HepG2 (cell line): ENCODE results near the gene PRMT5. TPM values are rescaled to one million over a fixed set of nuclear protein-coding genes. Genes with fewer than 3 reads are reported as not detected.

ENCODE experiments used
- ARID5B ChIP-seq: IDR thresholded peaks from 2 replicates; pipeline ENCODE4 v1.4.0; 2020; ENCODE audit warnings: mild to moderate bottlenecking, missing genetic modification reagents
- CC2D1A ChIP-seq: sonication (generic); formaldehyde crosslinking; IDR thresholded peaks from 2 replicates; pipeline ENCODE4 v1.8.1; 2023; ENCODE audit warnings: mild to moderate bottlenecking, missing genetic modification reagents
- KAT7 ChIP-seq: IDR thresholded peaks from 2 replicates; pipeline ENCODE4 v1.6.1; 2018; ENCODE audit warnings: borderline replicate concordance, missing compliant biosample characterization
- NFAT5 ChIP-seq: sonication (generic); formaldehyde crosslinking; IDR thresholded peaks from 2 replicates; pipeline ENCODE4 v1.4.0; 2020; ENCODE audit warnings: missing genetic modification reagents
- SP4 ChIP-seq: sonication (generic); formaldehyde crosslinking; IDR thresholded peaks from 2 replicates; pipeline ENCODE4 v1.8.1; 2023; ENCODE audit warnings: mild to moderate bottlenecking, missing genetic modification reagents
- ZNF576 ChIP-seq: sonication (generic); formaldehyde crosslinking; IDR thresholded peaks from 2 replicates; pipeline ENCODE4 v1.4.0; 2020; ENCODE audit warnings: mild to moderate bottlenecking, missing genetic modification reagents
- polyA plus RNA-seq, 8 experiments: library from polyadenylated mRNA; depleted of rRNA in 3 of 8; stranded (reverse) in 7 of 8; unstranded in 1 of 8; fragments of >200 nt; fragmentation: Illumina TruSeq in 4 of 8; extraction: Trizol in 4 of 8; gene quantifications; 2 replicates each; pipeline versions ENCODE4 v1.2.1 to v1.2.3, GENCODE V29; 2011 to 2016; ENCODE audit warnings: low read depth in 4 of 8, missing spikeins in 1 of 8, mixed read lengths in 1 of 8; ENCODE audit not compliant: insufficient read depth in 1 of 8
- total RNA-seq, 5 experiments: library from RNA; depleted of rRNA; stranded (reverse); fragments of >200 nt; fragmentation: Illumina TruSeq; extraction: Trizol; gene quantifications; 2 replicates each; pipeline ENCODE4 v1.2.3, GENCODE V29; 2016; ENCODE audit warnings: low read depth in 1 of 5

The PRMT5 gene
- total and polyA plus RNA-seq, 2 of the 13 experiments (the other 11 are each of a cell fraction or from before 2014, with no cell fraction given): 210 to 354 TPM

- TF ChIP-seq ZNF576 (CRISPR knock-in tag): 0 out of 2 replicates have a peak, but pooled peaks have one; percentile 53
- no peak for TF ChIP-seq KAT7 (CRISPR knock-in tag)
- TF ChIP-seq ARID5B (CRISPR knock-in tag): no peak
- no peak for TF ChIP-seq SP4 (CRISPR knock-in tag)
- no peak for TF ChIP-seq CC2D1A (CRISPR knock-in tag)
- peak; percentile 40; the same call in 1 of the 2 replicates for TF ChIP-seq NFAT5 (CRISPR knock-in tag)
Observed at GRCh38 chr14:22923746-22924145, 5.4 kb downstream of the PRMT5 start (continued).
